OCI-LY1 (cell line): Measurements from ENCODE around the gene NEDD4L.
"Not testable (repeated sequence)": the region's sequence is repeated elsewhere in the genome, so short reads cannot be mapped to it uniquely, and the experiment has no call there.

ENCODE experiments used
- H2AFZ ChIP-seq: fragments of 200-600 bp; sonication (generic), shearing (Covaris generic); 2 replicates; pipeline ENCODE4 v1.6.0; 2014; ENCODE audit warnings: antibody characterized with exemption, mild to moderate bottlenecking, low read length
- H3F3A ChIP-seq: fragments of 200-600 bp; sonication (generic), shearing (Covaris generic); 2 replicates; pipeline ENCODE4 v1.6.0; 2014; ENCODE audit warnings: mild to moderate bottlenecking, antibody characterized with exemption, low read length, moderate library complexity; ENCODE audit not compliant: insufficient read depth
- H3K27ac ChIP-seq: fragments of 200-600 bp; sonication (generic); 2 replicates; pipeline ENCODE4 v1.5.1; 2014; ENCODE audit warnings: low read length, mixed run types, mild to moderate bottlenecking, low read depth; ENCODE audit not compliant: poor library complexity, severe bottlenecking
- H3K27me3 ChIP-seq: fragments of 200-600 bp; sonication (generic); 2 replicates; pipeline ENCODE4 v1.6.0; 2014; ENCODE audit warnings: antibody characterized with exemption, mild to moderate bottlenecking, low read length, moderate library complexity; ENCODE audit not compliant: insufficient read depth
- H3K36me3 ChIP-seq: fragments of 200-600 bp; sonication (generic); 2 replicates; pipeline ENCODE4 v1.6.1; 2014; ENCODE audit warnings: mild to moderate bottlenecking, antibody characterized with exemption, low read length, moderate library complexity, mixed read lengths; ENCODE audit not compliant: insufficient read depth
- H3K4me1 ChIP-seq: fragments of 200-600 bp; sonication (generic); 2 replicates; pipeline ENCODE4 v1.5.1; 2014; ENCODE audit warnings: mild to moderate bottlenecking, low read length, moderate library complexity; ENCODE audit not compliant: insufficient read depth, severe bottlenecking
- H3K4me2 ChIP-seq: fragments of 200-600 bp; sonication (generic), shearing (Covaris generic); 2 replicates; pipeline ENCODE4 v1.6.1; 2014; ENCODE audit warnings: low read length
- H3K4me3 ChIP-seq: fragments of 200-600 bp; sonication (generic); 2 replicates; pipeline ENCODE4 v1.5.1; 2014; ENCODE audit warnings: low read length, low read depth, mild to moderate bottlenecking, mixed read lengths; ENCODE audit not compliant: poor library complexity, severe bottlenecking
- H3K79me2 ChIP-seq: fragments of 200-600 bp; shearing (Covaris generic); 2 replicates; pipeline ENCODE4 v1.6.1; 2016; ENCODE audit warnings: mixed run types, low read length, mixed read lengths; ENCODE audit not compliant: insufficient read depth
- H3K9ac ChIP-seq: fragments of 200-600 bp; sonication (generic), shearing (Covaris generic); 2 replicates; pipeline ENCODE4 v1.6.1; 2014; ENCODE audit warnings: mild to moderate bottlenecking, low read length, mixed read lengths
- H3K9me2 ChIP-seq: fragments of 200-600 bp; sonication (generic), shearing (Covaris generic); 2 replicates; pipeline ENCODE4 v1.6.1; 2014; ENCODE audit warnings: low read depth, mild to moderate bottlenecking, low read length, mixed read lengths
- H3K9me3 ChIP-seq: fragments of 200-600 bp; shearing (Covaris generic); 2 replicates; pipeline ENCODE4 v1.6.1; 2014; ENCODE audit warnings: low read length, mixed read lengths
- H4K20me1 ChIP-seq: fragments of 200-600 bp; sonication (generic), shearing (Covaris generic); 2 replicates; pipeline ENCODE4 v1.6.0; 2016; ENCODE audit warnings: mild to moderate bottlenecking, low read length; ENCODE audit not compliant: insufficient read depth
- EZH2 ChIP-seq: fragments of 200-600 bp; sonication (generic), shearing (Covaris generic); IDR thresholded peaks from 2 replicates; pipeline ENCODE4 v1.8.0; 2017; ENCODE audit warnings: borderline replicate concordance, mixed run types, mild to moderate bottlenecking, antibody characterized with exemption, low read length, moderate library complexity, mixed read lengths
- TF ChIP-seq, protein P1 (sequence below): fragments of 200-600 bp; sonication (generic), shearing (Covaris generic); IDR thresholded peaks from 2 replicates; pipeline ENCODE4 v1.5.1; 2017; ENCODE audit warnings: mild to moderate bottlenecking, antibody characterized with exemption, low read length, moderate library complexity, mixed read lengths

The NEDD4L gene

DNA sequence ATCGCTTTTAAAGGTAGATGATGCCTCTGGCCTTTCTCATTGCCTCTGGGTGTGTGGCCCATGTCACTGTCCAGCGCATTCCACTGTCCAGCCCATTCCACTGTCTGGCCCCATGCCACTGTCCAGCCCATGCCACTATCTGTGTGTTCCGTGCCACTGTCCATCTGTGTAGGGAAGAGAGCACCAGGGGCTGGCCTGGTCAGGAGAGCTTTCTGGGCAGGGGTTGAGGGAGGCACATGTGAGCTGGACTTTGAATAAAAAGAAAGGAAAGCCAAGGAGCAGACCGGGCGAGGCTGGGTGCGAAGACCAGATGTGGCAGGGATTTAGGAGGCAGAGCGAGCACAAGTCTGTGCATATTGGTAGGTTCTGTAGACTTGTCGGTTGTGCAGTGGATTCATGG, 236.2 kb downstream of the NEDD4L start:
- H3K9me3 ChIP-seq, result no peaks in the 10 kb centered on the region
- no peaks in the 10 kb centered on the region for H3K9me2 ChIP-seq
- TF ChIP-seq, protein P1, sequence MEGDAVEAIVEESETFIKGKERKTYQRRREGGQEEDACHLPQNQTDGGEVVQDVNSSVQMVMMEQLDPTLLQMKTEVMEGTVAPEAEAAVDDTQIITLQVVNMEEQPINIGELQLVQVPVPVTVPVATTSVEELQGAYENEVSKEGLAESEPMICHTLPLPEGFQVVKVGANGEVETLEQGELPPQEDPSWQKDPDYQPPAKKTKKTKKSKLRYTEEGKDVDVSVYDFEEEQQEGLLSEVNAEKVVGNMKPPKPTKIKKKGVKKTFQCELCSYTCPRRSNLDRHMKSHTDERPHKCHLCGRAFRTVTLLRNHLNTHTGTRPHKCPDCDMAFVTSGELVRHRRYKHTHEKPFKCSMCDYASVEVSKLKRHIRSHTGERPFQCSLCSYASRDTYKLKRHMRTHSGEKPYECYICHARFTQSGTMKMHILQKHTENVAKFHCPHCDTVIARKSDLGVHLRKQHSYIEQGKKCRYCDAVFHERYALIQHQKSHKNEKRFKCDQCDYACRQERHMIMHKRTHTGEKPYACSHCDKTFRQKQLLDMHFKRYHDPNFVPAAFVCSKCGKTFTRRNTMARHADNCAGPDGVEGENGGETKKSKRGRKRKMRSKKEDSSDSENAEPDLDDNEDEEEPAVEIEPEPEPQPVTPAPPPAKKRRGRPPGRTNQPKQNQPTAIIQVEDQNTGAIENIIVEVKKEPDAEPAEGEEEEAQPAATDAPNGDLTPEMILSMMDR, result no peak
- no peak for TF ChIP-seq EZH2
- H4K20me1 ChIP-seq, result no peaks in the 10 kb centered on the region
- no peaks in the 10 kb centered on the region for H3K79me2 ChIP-seq
- no peak overlapping the region for H3K4me3 ChIP-seq
- no peaks in the 10 kb centered on the region; the same call in 1 of the 2 replicates for H3K27me3 ChIP-seq
- no peaks in the 10 kb centered on the region for H3K36me3 ChIP-seq
- H3K4me2 ChIP-seq, result no peak overlapping the region
- no peak overlapping the region for H3K27ac ChIP-seq
- H3K9ac ChIP-seq, result no peak overlapping the region
- no peaks in the 10 kb centered on the region for H3K4me1 ChIP-seq
- H2AFZ ChIP-seq, result no peak overlapping the region
- H3F3A ChIP-seq, result no peaks in the 10 kb centered on the region

DNA sequence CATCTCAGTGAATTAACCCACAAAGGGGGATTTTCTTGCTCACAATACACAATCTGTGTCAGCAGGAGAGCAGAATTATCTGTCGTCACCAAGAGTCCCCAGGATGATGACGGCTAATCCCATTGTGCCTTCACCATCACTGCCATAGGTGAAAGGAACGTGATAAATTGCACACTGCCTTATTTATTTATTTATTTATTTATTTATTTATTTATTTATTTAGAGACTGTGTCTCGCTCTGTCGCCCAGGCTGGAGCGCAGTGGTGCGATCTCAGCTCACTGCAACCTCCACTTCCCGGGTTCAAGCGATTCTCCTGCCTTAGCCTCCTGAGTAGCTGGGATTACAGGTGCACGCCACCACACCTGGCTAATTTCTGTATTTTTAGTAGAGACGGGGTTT, 238.8 kb downstream of the NEDD4L start:
- H3K9me3 ChIP-seq, H2AFZ ChIP-seq, H3K4me2 ChIP-seq, H3K36me3 ChIP-seq, H3K27ac ChIP-seq, H3K27me3 ChIP-seq, H3K9me2 ChIP-seq, H3K4me3 ChIP-seq, H4K20me1 ChIP-seq, H3K4me1 ChIP-seq, H3K9ac ChIP-seq, H3F3A ChIP-seq, H3K79me2 ChIP-seq: not testable (repeated sequence)

DNA sequence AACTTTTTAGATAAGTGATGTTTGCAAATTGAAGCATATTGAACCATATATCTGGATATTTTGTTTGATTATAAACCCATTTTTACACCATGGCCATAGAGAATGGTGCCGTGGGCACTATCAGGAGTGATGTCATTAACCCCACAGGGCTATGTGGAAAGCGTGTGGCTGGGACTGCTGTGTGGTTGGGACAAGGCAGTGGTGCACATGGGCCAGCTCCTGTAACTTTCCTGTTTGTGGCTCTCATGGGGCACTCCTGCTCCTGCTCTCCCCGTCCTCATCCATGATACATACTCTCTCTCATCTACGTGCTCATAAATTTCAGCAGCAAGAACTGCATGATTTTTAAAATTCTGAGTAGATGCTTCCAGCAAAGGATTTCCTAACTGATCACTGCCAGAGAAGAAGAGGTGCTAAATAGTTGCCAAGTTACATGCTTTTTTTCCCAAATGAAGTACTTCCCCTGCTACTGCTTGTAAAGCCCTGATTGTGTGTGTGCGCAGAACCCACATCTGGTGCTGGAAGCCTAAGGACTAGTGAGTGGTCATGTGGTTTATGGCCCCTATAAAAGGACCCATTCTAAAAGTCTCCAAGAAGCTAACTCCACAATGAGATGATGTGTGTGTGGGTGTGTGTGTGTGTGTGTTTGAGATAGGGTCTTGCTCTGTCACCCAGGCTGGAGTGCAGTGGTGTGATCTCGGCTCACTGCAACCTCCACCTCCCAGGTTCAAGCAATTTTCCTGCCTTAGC, 240.8 kb downstream of the NEDD4L start:
- no peak overlapping the region for H3K9ac ChIP-seq
- no peaks in the 10 kb centered on the region for H3K4me1 ChIP-seq
- H3K9me2 ChIP-seq, result no peaks in the 10 kb centered on the region
- no peak overlapping the region for H2AFZ ChIP-seq
- no peaks in the 10 kb centered on the region for H3K79me2 ChIP-seq
- no peak for TF ChIP-seq EZH2
- TF ChIP-seq, protein P1, result no peak
- no peaks in the 10 kb centered on the region for H3K36me3 ChIP-seq
- no peaks in the 10 kb centered on the region for H3F3A ChIP-seq
- no peak overlapping the region for H3K4me3 ChIP-seq
- no peak overlapping the region for H3K27ac ChIP-seq
- no peaks in the 10 kb centered on the region for H4K20me1 ChIP-seq
- no peak overlapping the region for H3K4me2 ChIP-seq
- H3K9me3 ChIP-seq, result no peaks in the 10 kb centered on the region
- no peaks in the 10 kb centered on the region for H3K27me3 ChIP-seq

DNA sequence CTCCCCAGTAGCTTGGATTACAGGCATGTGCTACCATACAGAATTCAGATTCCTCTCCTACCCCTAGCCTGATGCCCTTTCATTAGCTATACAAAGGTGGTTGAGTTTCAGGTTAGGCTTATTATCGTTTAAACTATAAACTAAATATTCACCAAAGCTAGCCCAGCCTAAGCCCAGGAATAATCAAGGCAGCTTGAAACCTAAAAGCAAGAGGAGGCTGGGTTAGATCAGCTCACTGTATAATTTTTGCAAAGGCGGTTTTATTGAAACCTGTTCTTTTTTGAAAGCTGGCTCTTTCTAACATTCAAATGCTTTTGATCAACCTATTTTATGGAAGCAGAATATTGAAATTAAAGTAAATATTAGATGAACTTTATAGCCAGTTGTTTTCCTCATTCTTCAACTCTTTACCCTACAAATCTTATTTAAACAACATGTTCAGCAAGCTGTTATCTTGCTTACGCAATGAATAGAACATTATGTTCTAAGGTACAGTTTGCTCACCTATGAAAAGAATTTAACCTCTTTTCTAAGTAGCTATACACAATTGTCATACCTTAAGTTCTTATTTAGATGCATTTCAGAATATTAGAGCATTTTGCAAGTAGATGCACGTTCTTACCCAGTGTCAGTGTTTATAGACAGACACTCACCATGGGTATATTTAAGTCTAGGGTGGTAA, 241.6 kb downstream of the NEDD4L start:
- no peaks in the 10 kb centered on the region for H3K36me3 ChIP-seq
- no peak overlapping the region for H3K27ac ChIP-seq
- H3K4me2 ChIP-seq, result no peak overlapping the region
- no peaks in the 10 kb centered on the region for H3K9me2 ChIP-seq
- no peak overlapping the region for H3K4me3 ChIP-seq
- no peaks in the 10 kb centered on the region for H4K20me1 ChIP-seq
- H3K9me3 ChIP-seq, result no peaks in the 10 kb centered on the region
- no peak overlapping the region for H3K9ac ChIP-seq
- no peaks in the 10 kb centered on the region for H3K27me3 ChIP-seq
- no peaks in the 10 kb centered on the region for H3K79me2 ChIP-seq
- TF ChIP-seq, protein P1, result no peak
- TF ChIP-seq EZH2, result no peak
- H3K4me1 ChIP-seq, result no peaks in the 10 kb centered on the region
- no peaks in the 10 kb centered on the region for H3F3A ChIP-seq
- no peak overlapping the region for H2AFZ ChIP-seq
